Activated T-helper 2 cell treated with anti-CD3 and anti-CD28 coated beads, Interferon-gamma antibody, Interleukin-2, Interleukin-4, amounts not matched to agents 10 μg/mL and 5 μg/mL and 100 μg/mL, durations not matched to agents 14 hours and 24 hours and 36 hours (primary cell): Measurements from ENCODE around the gene KCNB1. TPM values are rescaled to one million over a fixed set of nuclear protein-coding genes. Genes with fewer than 3 reads are reported as not detected.

Source experiments
- DNase-seq: peaks from one replicate; pipeline ENCODE4 v3.0.0; 2021; ENCODE audit warnings: low spot score
- H3K27ac Mint-ChIP-seq: one replicate; pipeline ENCODE4 v1.8.0; 2021; ENCODE audit warnings: mixed read lengths
- H3K27me3 Mint-ChIP-seq: one replicate; pipeline ENCODE4 v1.8.0; 2021; ENCODE audit warnings: low read depth, mixed read lengths
- H3K36me3 Mint-ChIP-seq: one replicate; pipeline ENCODE4 v1.8.0; 2021; ENCODE audit warnings: low read depth, mixed read lengths
- H3K4me1 Mint-ChIP-seq: one replicate; pipeline ENCODE4 v1.8.0; 2021; ENCODE audit warnings: low read depth, mixed read lengths
- H3K4me3 Mint-ChIP-seq: one replicate; pipeline ENCODE4 v1.8.0; 2021; ENCODE audit warnings: low read depth, mild to moderate bottlenecking, moderate library complexity, mixed read lengths
- H3K9me3 Mint-ChIP-seq: one replicate; pipeline ENCODE4 v1.8.0; 2021; ENCODE audit warnings: mixed read lengths
- intact Hi-C: fragments of 100-400 bp; cut with micrococcal nuclease; formaldehyde crosslinking; loops from one replicate; pipeline ENCODE4 v1.15.1; 2023
- total RNA-seq: library from RNA; stranded (reverse); gene quantifications from 2 replicates; pipeline ENCODE4 v1.2.3, GENCODE V29; 2022

Gene KCNB1
- total RNA-seq, 1 donor from 2014 or later: 0.05 TPM

DNA sequence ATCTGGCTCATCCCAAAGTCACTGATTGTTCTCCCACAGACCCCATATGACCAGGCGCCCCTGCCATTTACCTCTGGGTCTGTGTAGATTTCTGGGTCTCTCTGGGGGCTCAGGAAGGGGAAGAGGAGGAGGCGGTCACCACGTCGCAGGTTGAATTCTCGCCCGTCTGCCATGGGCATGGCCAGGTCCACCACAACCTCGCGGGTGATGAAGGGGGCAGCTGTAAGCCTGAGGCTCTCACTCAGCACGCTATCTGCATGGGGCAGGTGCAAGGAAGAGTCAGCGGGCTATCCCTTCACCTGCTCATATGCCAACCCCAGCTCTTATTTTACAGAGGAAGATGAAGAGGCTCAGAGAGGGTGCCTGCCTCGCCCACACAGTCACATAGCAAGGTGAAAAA is 30.5 kb upstream of the KCNB1 start:
- Mint-ChIP-seq H3K4me3 (no peak overlapping the region), H3K27ac (no peak overlapping the region), H3K9me3 (no peaks in the 10 kb centered on the region), H3K36me3 (peaks cover 8% of the 10 kb centered on the region), H3K27me3 (peaks cover 2% of the 10 kb centered on the region), H3K4me1 (peaks cover 5% of the 10 kb centered on the region)
- intact Hi-C loops: no loop called here
- no peak for DNase-seq

DNA sequence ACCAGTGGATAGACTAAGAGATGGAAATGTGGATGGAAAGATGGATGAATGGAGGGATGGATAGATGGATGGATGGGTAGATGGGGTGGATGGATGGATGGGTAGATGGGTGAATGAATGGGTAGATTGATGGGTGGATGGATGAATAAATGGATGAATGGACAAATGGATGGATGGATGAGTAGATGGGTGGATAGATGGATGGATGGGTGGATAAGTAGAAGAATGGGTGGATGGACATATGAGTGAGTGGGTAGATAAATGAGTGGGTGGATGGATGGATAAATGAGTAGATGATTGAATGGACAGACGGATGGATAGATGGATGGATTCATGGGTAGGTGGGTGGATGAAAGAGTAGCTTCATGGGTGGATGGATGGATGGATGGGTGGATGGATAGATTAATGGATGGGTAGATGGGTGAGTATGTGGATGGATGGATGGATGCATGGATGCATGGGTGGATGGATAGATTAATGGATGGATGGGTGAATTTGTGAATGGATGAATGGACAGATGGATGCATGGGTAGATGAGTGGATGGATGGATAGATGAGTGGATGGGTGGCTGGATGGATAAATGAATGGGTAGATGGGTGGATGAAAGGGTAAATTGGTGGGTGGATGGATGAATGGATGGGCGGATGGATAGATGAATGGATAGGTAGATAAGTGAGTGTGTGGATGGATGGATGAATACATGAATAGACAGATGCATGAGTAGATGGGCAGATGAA is 29.5 kb upstream of the KCNB1 start:
- H3K36me3 Mint-ChIP-seq: peaks cover 5% of the 10 kb centered on the region
- no peak overlapping the region for H3K4me3 Mint-ChIP-seq
- no peak for DNase-seq
- peaks cover 4% of the 10 kb centered on the region for H3K27me3 Mint-ChIP-seq
- no peaks in the 10 kb centered on the region for H3K9me3 Mint-ChIP-seq
- peaks cover 6% of the 10 kb centered on the region for H3K4me1 Mint-ChIP-seq
- no peak overlapping the region for H3K27ac Mint-ChIP-seq
- intact Hi-C loops: no loop called here

GRCh38 chr20:49510562-49511122 is 28.2 kb upstream of the KCNB1 start:
- no peaks in the 10 kb centered on the region for H3K9me3 Mint-ChIP-seq
- peaks cover 6% of the 10 kb centered on the region for H3K4me1 Mint-ChIP-seq
- H3K36me3 Mint-ChIP-seq: peaks cover 5% of the 10 kb centered on the region
- peaks cover 6% of the 10 kb centered on the region for H3K27me3 Mint-ChIP-seq
- DNase-seq: no peak
- H3K4me3 Mint-ChIP-seq: no peak overlapping the region
- no peak overlapping the region for H3K27ac Mint-ChIP-seq
- intact Hi-C loops: no loop called here

DNA sequence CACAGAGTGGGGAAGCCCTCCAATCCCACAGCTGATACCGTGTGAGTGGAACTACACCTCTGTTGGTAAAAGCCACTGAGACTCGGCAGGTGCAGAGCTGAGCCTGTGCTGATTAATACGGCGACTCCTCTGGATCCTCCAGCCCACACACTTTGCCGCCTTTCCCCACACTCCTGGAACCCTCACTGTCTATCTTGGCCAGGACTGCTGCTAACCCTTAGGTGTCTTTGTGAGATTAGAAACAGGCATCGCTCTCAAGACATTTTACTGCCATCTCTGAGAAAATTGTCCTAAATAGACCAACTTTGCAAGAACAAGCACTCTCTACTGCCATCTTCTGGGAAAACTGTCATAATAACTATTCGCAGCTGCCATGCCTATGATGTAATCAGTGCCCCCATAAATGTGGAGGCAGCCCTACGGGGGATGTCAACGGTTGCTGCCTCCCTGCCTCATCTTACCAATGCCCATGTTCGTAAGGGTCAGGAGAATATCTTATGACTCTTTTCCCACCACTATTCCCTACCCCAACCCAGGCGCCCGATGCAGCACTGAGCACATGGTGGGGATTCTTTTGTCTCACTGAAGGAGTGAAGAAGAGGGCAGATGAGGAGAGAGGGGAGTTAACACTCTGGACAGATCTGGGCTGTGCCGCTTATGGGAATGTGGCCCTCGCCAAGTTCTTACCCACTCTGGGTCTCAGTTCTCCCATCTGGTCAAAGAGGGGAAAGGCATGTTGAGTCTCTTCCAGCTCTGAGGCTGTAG is 26.1 kb upstream of the KCNB1 start:
- Mint-ChIP-seq H3K27me3 (peaks cover 7% of the 10 kb centered on the region), H3K4me1 (peaks cover 6% of the 10 kb centered on the region), H3K9me3 (no peaks in the 10 kb centered on the region), H3K36me3 (peaks cover 5% of the 10 kb centered on the region), H3K4me3 (no peak overlapping the region), H3K27ac (no peak overlapping the region)
- no peak for DNase-seq
- intact Hi-C loops: no loop called here

- H3K4me3 Mint-ChIP-seq: no peak overlapping the region
- H3K36me3 Mint-ChIP-seq: peaks cover 5% of the 10 kb centered on the region
- intact Hi-C loops: no loop called here
- peaks cover 8% of the 10 kb centered on the region for H3K27me3 Mint-ChIP-seq
- H3K27ac Mint-ChIP-seq: no peak overlapping the region
- H3K9me3 Mint-ChIP-seq: no peaks in the 10 kb centered on the region
- peaks cover 6% of the 10 kb centered on the region for H3K4me1 Mint-ChIP-seq
- DNase-seq: no peak
Observed at GRCh38 chr20:49507741-49508434, 25.4 kb upstream of the KCNB1 start.

- no peak for DNase-seq
- Mint-ChIP-seq H3K9me3 (no peaks in the 10 kb centered on the region), H3K36me3 (peaks cover 5% of the 10 kb centered on the region), H3K27me3 (peaks cover 6% of the 10 kb centered on the region), H3K4me3 (no peak overlapping the region), H3K27ac (no peak overlapping the region), H3K4me1 (peaks cover 6% of the 10 kb centered on the region)
- intact Hi-C loops: no loop called here
Observed at GRCh38 chr20:49505518-49505917, 23.1 kb upstream of the KCNB1 start.

DNA sequence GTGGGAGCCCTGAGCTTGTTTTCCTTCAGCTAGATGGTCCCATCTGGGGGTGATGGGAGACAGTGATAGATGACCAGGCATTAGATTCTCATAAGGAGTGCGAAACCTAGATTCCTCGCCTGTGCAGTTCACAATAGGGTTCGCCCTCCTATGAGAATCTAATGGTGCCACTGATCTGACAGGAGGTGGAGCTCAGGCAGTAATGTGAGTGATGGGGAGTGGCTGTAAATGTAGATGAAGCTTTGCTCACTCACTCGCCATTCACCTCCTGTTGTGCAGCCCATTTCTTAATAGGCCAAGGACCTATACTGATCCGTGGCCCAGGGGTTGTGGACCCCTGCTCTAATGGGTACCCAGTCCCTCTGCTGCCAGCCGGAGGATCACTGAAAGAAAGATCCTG is 20.7 kb upstream of the KCNB1 start:
- DNase-seq: no peak
- Mint-ChIP-seq H3K36me3 (no peaks in the 10 kb centered on the region), H3K4me3 (no peak overlapping the region), H3K4me1 (peaks cover 1% of the 10 kb centered on the region), H3K27me3 (peaks cover 8% of the 10 kb centered on the region), H3K27ac (no peak overlapping the region), H3K9me3 (no peaks in the 10 kb centered on the region)
- intact Hi-C loops: no loop called here

DNA sequence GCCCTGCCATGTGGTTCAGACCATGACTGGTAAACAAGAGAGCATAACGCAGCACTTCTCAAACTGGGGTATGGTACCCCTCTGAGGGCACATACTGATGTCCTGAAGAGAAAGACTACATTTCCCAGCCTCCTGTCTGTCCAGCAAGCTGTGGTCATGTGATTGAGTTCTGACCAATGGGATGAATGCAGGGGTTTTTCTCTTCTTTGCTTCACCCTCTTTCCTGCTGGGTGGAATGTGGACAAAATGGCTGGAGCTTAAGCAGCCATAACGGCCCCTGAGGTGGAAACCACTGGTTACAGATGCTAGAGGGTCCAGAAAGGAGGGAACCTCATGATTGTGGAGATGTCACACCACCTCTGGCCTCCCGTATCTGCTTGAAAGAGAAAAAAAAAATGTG is 19.4 kb upstream of the KCNB1 start:
- H3K9me3 Mint-ChIP-seq: no peaks in the 10 kb centered on the region
- H3K4me1 Mint-ChIP-seq: no peaks in the 10 kb centered on the region
- peaks cover 14% of the 10 kb centered on the region for H3K27me3 Mint-ChIP-seq
- no peak for DNase-seq
- no peaks in the 10 kb centered on the region for H3K36me3 Mint-ChIP-seq
- no peak overlapping the region for H3K4me3 Mint-ChIP-seq
- intact Hi-C loops: no loop called here
- H3K27ac Mint-ChIP-seq: no peak overlapping the region

DNA sequence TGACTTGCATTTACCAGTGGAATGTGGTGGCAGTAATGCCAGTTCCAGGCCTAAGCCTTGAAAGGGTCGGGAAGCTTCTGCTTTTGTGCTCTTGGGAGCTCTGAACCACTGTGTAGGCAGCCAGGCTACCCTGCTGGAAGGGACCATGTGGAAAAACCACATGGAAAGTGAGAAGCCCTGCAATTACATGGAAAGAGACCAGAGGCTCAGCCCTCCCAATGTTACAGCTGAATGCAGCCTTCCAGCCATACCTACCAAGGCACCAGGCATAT is 14.9 kb upstream of the KCNB1 start:
- intact Hi-C loops: no loop called here
- Mint-ChIP-seq H3K27ac (no peak overlapping the region), H3K36me3 (no peaks in the 10 kb centered on the region), H3K4me1 (no peaks in the 10 kb centered on the region), H3K27me3 (peaks cover 22% of the 10 kb centered on the region), H3K4me3 (no peak overlapping the region), H3K9me3 (no peaks in the 10 kb centered on the region)
- no peak for DNase-seq

DNA sequence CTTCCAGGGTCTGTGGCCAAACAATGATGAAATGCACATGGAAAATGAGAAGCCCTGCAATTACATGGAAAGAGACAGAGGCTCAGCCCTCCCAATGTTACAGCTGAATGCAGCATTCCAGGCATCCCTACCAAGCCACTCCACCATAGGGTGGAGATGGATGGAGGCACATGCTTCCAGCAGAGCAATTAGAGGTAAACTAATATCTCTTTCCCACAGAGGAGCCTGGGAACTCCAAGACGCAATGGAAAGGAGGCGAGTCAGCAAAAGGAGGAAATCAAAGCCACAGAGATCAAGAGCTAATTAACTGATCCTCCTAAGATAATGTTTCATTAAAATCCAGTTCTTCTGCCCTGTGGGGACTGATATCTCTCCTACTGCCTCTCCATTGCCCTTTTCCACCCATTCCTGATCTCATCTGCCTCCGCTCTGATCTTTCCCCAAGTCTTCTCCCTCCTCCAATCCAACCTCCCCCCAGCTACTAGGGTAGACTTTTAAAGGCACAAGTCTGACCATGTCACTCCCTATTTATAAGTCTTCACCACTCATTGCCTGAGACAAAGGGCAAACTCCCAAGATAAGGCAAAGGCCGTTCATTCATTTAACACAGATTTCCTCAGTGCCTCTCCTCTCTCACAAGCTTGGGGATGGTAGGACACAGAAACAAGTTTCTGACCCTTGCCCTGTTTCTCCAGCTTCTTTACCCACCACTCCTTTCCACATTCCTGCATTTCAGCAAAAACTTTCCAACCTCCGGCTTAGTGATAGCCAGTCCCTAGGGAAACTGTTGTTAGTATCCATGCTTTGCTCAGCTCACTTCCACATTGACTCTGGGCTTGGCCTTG is 14.3 kb upstream of the KCNB1 start:
- no peak overlapping the region for H3K4me3 Mint-ChIP-seq
- no peak for DNase-seq
- H3K27me3 Mint-ChIP-seq: peaks cover 26% of the 10 kb centered on the region

DNA sequence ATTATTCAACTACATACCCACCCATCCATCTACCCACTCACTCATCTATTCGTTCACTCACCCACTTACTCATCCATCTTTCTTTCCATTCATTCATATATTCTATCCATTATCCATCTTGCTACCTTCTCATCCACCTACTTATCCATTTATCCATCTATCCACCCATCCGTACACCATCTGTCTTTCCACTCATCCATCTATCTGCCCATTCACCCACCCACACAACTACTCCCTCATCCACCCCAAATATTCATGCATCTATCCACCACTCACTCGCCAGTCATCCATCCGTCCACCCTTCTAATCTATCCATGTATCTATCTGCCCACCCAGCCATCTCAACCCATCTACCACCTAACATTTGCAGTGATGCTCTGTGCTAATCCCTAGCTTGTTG is 13.6 kb upstream of the KCNB1 start:
- Mint-ChIP-seq H3K36me3 (no peaks in the 10 kb centered on the region), H3K4me1 (no peaks in the 10 kb centered on the region), H3K9me3 (no peaks in the 10 kb centered on the region), H3K27me3 (peaks cover 29% of the 10 kb centered on the region), H3K4me3 (no peak overlapping the region), H3K27ac (no peak overlapping the region)
- no peak for DNase-seq
- intact Hi-C loops: no loop called here

More for the DNA sequence above, 14.3 kb upstream of the KCNB1 start:
- Mint-ChIP-seq H3K4me1 (no peaks in the 10 kb centered on the region), H3K36me3 (no peaks in the 10 kb centered on the region), H3K27ac (no peak overlapping the region), H3K9me3 (no peaks in the 10 kb centered on the region)
- intact Hi-C loops: no loop called here

DNA sequence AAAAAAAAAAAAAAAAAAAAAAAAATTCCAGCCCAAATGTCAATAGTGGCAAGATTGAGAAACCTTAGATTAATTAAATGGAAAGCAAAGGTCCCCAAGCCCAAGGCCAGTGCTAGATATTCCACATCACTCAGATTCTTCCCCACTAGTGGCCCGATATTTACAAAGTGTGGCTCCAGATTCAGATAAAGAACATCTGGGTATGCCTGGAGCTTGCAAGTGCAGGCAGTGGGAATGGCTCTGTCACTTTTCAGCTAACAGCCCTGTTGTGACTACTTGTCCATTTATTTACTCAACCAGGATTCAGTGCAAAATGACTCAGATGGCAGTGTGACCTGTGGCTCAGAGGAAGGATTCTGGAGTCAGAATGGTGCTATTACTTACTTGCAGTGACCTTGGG is 8.2 kb upstream of the KCNB1 start:
- Mint-ChIP-seq H3K36me3 (no peaks in the 10 kb centered on the region), H3K4me1 (no peaks in the 10 kb centered on the region), H3K27ac (no peak overlapping the region), H3K9me3 (no peaks in the 10 kb centered on the region), H3K27me3 (peaks cover 39% of the 10 kb centered on the region), H3K4me3 (no peak overlapping the region)
- DNase-seq: no peak
- intact Hi-C loops: no loop called here
